ENCODE results near the gene ASF1B.

The ASF1B gene

DNA sequence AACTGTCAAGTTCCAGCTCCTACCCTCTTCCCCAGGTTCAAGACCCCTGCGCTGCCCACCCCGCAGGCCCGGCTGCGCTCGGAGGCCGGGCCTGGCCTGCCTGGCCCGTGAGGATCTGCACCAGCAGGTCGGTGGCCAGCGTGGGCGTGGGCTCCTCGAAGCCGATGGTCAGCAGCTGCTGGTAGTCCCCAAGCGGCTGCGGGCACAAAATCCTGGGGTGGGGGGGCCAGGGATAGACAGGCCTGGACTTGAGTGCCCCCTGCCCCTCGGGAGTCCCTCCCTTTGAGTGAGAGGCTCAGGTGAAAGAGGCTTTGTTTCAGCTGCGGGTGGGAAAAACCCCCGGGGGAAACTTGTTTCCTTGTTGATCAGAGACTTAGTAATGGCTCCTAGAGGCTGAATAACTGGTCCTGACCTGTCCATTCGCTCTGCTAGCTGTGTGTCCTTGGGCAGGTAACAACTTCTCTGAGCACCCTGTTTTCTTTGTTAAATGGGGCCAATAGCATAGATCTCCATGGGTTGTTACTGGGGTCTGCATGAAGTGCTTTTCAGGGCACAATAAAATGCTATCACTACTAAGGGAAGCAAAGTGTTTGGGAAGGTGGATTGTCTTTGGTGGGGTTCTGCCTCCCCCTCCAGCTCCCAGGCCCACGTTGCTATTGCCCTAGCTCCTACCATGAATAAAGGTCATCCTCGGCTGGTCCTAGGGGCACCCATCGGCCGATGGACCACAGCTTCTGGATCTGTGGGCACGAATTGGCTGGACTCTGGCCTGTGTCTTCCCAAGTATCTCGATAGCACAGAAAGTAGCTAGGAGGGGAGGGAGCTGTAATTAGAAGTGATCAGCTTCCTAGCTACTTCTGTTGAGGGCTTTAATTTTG lies 54.4 kb downstream of the ASF1B start:
- DNase-seq, result no peak

DNA sequence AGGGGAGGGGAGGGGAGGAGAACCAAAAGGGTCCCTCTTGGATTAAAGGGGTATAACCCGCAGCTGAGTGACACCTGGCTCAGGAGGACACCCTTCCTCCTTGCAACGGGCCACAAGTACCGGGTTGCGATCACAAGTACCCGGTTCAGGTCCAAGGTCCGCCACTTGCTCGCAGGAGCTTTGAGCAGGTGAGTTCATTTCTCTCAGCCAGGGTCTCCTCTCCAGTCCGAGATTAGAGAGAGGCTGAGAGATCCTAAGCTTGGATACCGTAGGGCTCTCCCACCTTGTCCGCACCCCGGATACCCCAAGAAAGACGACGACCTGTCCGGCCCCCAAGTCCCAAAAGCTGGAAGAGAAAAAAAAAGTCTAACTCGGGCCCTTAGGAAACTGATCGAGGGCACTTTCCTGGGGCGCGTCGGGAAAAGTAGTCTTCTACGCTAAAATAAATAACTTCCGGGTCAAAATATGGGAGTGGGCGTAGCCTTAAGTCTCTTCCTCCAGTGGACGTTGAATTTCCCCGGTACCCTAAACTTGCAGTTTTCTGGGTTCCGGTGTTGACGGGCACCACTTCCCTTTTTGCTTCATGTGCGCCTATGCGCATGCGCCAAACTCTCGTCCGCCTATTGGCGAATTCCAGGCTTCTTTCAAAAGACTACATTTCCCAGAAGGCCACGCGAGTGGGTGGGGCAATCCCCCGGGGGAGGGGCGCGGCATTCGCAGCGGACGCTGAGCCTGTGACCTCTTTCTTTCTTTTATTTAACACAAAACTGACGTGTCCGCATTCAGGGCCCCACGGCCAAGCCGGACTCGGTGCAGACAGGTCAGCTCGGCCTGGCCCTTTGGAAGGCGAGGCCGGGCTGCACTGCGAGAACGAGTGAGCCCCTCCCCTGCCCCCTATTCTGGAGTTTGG lies 55.2 kb downstream of the ASF1B start:
- DNase-seq, result peak; percentile 99

DNA sequence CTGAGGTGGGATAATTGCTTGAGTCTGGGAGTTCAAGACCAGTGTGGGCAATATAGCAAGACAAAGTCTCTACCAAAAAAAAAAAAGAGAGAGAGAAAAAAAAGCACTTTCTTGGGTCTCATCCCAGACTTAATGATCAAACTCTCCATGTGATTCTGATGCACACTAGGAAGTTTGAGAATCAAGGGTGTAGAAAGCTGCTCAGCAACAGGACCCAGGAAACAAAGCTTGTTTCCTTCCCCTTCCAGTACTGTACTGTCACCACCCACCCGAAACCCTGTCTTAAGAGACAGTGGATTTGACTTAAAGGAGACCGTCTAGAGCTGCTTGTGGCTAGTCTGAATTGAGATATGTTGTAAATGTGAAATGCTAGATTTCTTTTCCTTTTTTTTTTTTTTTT lies 58.0 kb downstream of the ASF1B start:
- no peak for DNase-seq

DNA sequence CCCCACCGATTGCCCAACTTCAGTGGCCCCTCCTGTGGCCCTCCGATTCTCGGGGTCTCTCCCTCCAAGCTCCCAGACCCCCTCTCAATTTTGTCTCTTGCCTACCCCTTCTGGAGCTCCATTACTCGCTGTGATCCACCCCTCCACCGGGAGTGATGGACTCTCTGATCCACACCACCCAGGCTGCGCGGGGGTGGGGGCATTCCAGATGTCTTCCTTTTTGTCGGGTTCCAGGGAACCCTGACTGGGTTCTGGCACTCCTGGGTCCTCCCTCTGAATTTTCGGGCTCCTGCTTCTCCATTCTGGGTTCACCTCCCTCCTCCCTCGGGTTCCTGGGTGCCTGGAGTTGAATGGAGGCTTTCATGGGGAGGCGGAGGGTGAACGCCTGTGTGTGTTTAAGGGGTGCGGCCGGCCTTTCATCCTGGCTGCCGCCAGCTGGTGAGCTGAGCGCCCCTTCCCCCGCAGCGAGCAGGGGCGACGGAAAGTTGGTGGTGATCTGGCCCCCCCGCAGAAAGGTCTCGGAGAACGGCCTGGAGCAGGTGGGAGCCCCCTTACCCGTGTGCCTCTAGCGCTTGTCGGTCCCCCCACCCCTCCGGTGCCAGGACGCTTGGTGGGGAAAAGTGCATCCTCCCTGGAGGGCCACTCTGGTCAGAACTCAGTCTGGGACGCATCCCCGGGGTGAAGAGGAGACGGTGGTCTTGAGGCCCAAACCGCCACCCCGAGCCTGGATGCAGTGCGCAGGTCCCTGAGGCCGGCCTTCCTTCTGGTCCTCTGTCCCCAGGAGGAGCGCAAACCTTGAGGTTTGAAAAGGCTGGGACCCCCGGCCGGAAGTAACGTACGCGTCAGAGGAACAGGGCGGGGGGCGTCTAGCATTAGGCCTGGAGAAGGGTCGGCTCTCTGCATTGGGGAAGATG lies 62.2 kb downstream of the ASF1B start:
- no peak for DNase-seq

DNA sequence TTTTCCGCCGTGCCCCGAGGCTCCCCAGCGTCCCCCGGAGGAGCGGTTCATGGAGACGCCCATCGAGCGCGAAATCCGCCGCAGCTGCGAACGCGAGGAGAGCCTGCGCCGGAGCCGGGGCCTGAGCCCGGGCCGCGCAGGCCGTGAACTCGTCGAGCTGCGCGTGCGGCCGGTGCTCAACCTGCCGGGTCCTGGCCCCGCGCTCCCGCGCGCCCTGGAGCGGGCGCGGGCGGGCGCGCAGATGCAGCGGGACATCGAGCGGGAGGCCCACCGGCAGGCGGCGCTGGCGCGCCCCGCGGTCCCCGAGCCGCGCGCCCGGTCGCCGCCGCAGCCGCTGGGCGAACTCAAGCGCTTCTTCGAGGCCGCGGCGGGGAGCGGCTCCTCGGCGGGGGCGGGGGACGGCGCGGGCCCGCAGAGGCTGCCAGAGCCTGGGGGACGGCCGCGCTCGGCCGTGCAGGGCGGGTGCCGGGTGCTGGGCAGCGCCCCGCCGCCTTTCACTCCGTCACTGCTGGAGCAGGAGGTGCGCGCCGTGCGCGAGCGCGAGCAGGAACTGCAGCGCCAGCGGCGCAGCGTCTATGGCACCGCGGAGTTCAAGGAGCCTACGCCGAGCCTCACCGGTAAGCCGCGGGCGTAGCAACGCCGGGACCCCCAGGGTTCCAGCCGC lies 63.0 kb downstream of the ASF1B start:
- peak; percentile 86 for DNase-seq

DNA sequence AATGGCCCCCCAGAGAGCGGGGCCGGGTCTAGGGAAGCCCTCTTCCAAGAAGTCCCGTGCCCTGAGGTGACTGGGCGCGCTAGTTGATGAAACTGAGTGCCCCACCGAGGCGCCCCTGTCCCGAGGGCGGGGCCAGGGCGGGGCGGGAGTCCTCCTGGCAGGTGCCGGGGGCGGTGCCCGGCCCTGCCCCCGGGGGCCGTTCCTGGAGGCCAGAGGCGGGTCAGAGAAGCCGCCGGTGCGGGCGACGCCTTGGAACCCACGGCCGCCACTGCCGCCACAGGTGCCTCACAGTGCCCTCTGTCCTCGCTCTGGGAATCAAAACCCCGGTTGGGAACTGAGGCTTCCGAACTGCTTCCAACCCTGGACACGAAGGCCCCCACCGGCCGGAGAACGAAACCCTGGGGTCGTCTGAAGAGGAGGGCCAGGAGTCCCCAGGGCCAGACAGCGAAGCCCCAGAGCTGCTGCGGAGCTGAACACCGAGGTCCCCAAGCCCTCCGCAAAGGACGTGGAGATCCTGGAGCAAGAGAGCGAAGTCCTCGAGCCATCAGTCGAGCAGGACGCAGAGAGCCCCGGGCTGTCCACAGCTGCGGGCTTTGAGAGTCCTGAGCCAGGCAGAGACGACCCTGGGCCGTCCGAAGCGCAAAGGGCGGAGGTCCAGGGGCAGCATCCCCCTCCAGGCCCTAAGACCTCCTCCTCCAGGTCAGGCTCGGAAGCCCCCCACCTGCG lies 63.7 kb downstream of the ASF1B start, which contains the start of gene MISP3:
MISP3 (plus strand) TSS at position 252 of the 726 bp plus-strand sequence. CDS start 524 bp downstream, outside the sequence.
- no peak for DNase-seq

DNA sequence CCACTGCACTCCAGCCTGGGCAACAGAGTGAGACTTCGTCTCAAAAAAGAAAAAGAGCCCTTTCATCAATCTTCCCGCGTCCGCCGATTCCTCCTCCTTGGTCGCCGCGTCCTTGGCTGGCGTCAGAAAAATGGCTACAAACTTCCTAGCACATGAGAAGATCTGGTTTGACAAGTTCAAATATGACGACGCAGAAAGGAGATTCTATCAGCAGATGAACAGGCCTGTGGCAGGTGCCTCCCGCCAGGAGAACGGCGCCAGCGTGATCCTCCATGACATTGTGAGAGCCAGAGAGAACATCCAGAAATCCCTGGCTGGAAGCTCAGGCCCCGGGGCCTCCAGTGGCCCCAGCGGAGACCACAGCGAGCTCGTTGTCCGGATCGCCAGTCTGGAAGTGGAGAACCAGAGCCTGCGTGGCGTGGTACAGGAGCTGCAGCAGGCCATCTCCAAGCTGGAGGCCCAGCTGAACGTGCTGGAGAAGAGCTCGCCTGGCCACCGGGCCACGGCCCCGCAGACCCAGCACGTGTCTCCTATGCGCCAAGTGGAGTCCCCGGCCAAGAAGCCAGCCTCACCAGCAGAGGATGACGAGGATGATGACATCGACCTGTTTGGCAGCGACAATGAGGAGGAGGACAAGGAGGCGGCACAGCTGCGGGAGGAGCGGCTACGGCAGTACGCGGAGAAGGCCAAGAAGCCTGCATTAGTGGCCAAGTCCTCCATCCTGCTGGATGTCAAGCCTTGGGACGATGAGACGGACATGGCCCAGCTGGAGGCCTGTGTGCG lies 65.9 kb downstream of the ASF1B start:
- no peak for DNase-seq
